GM12873 (cell line): ENCODE data around the gene GFPT1.

Experiments
- TF ChIP-seq, protein P1 (sequence below): IDR thresholded peaks from 2 replicates; pipeline ENCODE4 v1.5.1; 2012; ENCODE audit warnings: low read depth, mild to moderate bottlenecking, moderate library complexity, low read length, control low read depth; ENCODE audit not compliant: insufficient read depth; ENCODE audit errors: missing control alignments

GFPT1 gene

GRCh38 chr2:69288429-69288828 lies 98.6 kb downstream of the GFPT1 start:
- TF ChIP-seq, protein P1, sequence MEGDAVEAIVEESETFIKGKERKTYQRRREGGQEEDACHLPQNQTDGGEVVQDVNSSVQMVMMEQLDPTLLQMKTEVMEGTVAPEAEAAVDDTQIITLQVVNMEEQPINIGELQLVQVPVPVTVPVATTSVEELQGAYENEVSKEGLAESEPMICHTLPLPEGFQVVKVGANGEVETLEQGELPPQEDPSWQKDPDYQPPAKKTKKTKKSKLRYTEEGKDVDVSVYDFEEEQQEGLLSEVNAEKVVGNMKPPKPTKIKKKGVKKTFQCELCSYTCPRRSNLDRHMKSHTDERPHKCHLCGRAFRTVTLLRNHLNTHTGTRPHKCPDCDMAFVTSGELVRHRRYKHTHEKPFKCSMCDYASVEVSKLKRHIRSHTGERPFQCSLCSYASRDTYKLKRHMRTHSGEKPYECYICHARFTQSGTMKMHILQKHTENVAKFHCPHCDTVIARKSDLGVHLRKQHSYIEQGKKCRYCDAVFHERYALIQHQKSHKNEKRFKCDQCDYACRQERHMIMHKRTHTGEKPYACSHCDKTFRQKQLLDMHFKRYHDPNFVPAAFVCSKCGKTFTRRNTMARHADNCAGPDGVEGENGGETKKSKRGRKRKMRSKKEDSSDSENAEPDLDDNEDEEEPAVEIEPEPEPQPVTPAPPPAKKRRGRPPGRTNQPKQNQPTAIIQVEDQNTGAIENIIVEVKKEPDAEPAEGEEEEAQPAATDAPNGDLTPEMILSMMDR: no peak

GRCh38 chr2:69287544-69287943 lies 99.5 kb downstream of the GFPT1 start:
- TF ChIP-seq, protein P1: no peak

DNA sequence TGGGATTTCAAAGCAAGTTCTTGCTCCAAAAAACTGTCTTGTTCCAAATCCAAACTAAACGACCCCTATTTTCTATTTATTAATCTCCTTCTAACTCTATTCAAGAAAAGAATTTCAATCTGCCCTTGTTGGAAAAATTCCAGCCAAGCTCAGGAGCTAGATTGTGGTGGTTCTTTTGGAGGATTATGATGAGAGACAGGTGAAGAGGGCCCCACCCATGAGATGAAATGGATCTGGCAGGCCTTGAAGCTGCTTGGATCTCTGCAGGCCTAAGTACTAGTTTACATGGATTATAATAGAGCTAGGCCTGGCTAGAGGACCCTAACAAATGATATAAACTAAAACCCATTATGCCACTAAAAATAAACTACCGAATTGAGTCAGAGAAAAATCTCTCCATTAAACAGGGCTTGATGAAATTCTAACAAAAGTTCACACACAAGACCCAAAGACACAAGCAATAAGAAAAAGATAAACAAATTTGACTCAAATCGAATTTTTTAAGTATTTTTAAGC lies 101.6 kb downstream of the GFPT1 start:
- TF ChIP-seq, protein P1: no peak

DNA sequence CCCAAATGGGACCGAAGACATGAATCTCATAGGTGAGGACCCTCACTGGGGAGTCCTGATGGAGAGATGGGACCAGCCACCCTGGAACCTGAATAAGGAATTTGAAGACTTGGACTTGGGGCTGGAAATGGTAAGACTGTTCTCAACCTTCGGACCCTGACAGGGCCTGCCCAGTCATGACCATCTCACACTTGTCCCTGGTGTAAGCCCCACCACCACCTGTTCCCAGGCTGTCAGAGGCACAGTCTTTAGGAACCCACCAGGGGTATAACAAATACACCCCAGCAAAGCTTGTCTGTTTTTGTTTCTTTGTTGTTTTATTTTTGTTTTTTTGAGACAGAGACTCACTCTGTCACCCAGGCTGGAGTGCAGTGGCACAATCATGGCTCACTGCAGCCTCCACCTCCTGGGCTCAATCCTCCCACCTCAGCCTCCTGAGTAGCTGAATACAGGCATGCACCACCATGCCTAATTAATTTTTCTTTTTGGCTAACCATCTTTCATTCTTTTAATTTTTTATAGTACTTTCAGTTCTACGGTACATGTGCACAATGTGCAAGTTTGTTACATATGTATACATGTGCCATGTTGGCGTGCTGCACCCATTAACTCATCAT lies 106.1 kb downstream of the GFPT1 start:
- TF ChIP-seq, protein P1: no peak

GRCh38 chr2:69279931-69280681 lies 106.9 kb downstream of the GFPT1 start:
- TF ChIP-seq, protein P1: no peak

DNA sequence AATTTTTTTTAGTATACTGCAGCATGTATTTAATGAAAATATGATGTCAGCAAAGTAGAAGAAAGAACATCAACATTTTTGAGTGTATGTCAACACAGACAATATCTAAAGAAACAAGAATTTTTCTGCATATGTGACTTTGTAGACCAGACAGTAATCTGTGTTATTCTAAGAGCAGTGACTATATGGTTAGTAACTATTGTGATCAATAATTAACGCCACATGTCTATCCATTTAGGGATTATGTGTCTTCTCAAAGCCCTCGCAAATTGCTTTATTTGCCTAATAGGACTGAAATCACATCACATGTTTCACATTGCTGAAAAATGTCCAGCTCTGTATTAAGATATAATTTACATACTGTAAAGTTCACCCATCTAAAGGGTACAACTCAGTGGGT lies 107.8 kb downstream of the GFPT1 start:
- TF ChIP-seq, protein P1: no peak

DNA sequence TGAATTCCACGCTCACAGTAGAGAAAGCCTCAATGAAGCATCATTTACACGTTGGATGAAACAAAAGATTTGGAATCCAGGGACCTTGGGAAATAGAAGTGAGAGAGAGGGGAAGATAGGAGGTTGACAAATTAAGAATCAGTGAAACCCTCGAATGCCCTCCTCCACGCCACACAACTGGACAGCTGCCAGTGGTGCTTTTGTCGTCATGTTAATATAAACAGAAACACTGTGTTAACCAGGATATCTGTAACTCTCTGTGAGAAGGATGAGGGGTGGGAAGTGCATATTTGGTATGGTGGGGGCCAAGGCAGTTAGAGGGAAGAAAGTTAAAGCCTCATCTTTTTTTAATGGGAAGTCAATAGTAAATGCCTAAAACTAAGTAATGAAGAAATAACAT lies 108.7 kb downstream of the GFPT1 start:
- TF ChIP-seq, protein P1: no peak
